HG02884 (cell line): Measurements from ENCODE around the gene NDUFAF2.
"Not testable (repeated sequence)": the region's sequence is repeated elsewhere in the genome, so short reads cannot be mapped to it uniquely, and the experiment has no call there.

ENCODE experiments used
- ATAC-seq: cut with Tn5 transposase; IDR thresholded peaks from one replicate; pipeline ENCODE4 v1.9.1; 2021; ENCODE audit warnings: mild to moderate bottlenecking, moderate library complexity; ENCODE audit not compliant: unreplicated experiment

The NDUFAF2 gene

GRCh38 chr5:61047346-61047745 lies 102.3 kb downstream of the NDUFAF2 start:
- no peak for ATAC-seq

GRCh38 chr5:61048534-61048933 lies 103.5 kb downstream of the NDUFAF2 start:
- no peak for ATAC-seq

GRCh38 chr5:61050292-61050691 lies 105.3 kb downstream of the NDUFAF2 start:
- no peak for ATAC-seq

- no peak for ATAC-seq
These were observed 106.3 kb downstream of the NDUFAF2 start for GRCh38 chr5:61051267-61051666.

GRCh38 chr5:61052882-61053281 lies 107.9 kb downstream of the NDUFAF2 start:
- no peak for ATAC-seq

- ATAC-seq = no peak
These were observed 108.9 kb downstream of the NDUFAF2 start for GRCh38 chr5:61053937-61054336.

GRCh38 chr5:61055434-61056006 lies 110.5 kb downstream of the NDUFAF2 start:
- ATAC-seq = peak; percentile 63

GRCh38 chr5:61059499-61059898 lies 114.5 kb downstream of the NDUFAF2 start:
- ATAC-seq = no peak

GRCh38 chr5:61069150-61069549 lies 124.1 kb downstream of the NDUFAF2 start:
- ATAC-seq = no peak

GRCh38 chr5:61071526-61071925 lies 126.5 kb downstream of the NDUFAF2 start:
- ATAC-seq = no peak

GRCh38 chr5:61076626-61077025 lies 131.6 kb downstream of the NDUFAF2 start:
- no peak for ATAC-seq

- ATAC-seq = no peak
These were observed 136.7 kb downstream of the NDUFAF2 start for GRCh38 chr5:61081741-61082140.

GRCh38 chr5:61082516-61083280 lies 137.7 kb downstream of the NDUFAF2 start:
- no peak for ATAC-seq

GRCh38 chr5:61084658-61085057 lies 139.7 kb downstream of the NDUFAF2 start:
- no peak for ATAC-seq

- ATAC-seq = no peak
These were observed 140.9 kb downstream of the NDUFAF2 start for GRCh38 chr5:61085885-61086284.

- no peak for ATAC-seq
These were observed 142.9 kb downstream of the NDUFAF2 start for GRCh38 chr5:61087921-61088320.

GRCh38 chr5:61089351-61089750 lies 144.3 kb downstream of the NDUFAF2 start:
- ATAC-seq = no peak

GRCh38 chr5:61093046-61093771 lies 148.2 kb downstream of the NDUFAF2 start:
- ATAC-seq = not testable (repeated sequence)

- no peak for ATAC-seq
These were observed 152.5 kb downstream of the NDUFAF2 start for GRCh38 chr5:61097465-61097864.

GRCh38 chr5:61098251-61098995 lies 153.4 kb downstream of the NDUFAF2 start:
- no peak for ATAC-seq

GRCh38 chr5:61100437-61100836 lies 155.4 kb downstream of the NDUFAF2 start:
- ATAC-seq = no peak
